ENCODE results near the gene SPINT2.

DNA sequence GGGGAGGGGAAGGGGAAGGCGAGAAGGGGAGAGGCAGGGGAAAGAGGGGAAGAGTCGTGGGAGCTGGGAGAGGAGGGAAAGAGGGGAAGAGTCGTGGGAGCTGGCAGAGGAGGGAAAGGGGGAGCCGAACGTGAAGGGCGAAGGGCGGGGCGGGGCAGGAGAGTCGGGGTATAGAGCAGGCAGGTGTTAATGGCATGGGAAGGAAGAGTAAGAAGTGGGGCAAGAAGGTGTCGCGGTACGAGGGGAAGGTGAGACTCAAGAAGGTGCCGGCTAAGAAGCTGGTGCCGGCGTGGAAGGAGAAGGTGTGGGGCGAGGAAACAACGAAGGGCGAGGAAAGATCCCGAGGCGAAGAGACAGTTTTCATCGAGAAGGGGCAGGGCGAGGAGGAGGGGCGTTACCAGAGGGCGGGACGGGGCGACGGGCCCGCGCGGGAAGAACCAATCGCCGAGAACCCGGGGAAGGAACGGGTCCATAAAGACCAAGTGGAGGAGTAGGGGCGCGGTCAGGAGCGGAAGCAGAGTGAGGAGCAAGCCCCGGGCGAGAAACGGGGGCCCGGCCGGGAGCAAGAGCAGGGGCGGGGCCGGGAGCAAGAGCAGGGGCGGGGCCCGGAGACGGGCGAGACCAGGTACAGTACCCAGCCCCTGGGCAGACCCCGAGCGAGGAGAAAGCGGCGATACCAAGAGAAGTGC lies 71.7 kb downstream of the SPINT2 start:
- TF ChIP-seq, protein P1, sequence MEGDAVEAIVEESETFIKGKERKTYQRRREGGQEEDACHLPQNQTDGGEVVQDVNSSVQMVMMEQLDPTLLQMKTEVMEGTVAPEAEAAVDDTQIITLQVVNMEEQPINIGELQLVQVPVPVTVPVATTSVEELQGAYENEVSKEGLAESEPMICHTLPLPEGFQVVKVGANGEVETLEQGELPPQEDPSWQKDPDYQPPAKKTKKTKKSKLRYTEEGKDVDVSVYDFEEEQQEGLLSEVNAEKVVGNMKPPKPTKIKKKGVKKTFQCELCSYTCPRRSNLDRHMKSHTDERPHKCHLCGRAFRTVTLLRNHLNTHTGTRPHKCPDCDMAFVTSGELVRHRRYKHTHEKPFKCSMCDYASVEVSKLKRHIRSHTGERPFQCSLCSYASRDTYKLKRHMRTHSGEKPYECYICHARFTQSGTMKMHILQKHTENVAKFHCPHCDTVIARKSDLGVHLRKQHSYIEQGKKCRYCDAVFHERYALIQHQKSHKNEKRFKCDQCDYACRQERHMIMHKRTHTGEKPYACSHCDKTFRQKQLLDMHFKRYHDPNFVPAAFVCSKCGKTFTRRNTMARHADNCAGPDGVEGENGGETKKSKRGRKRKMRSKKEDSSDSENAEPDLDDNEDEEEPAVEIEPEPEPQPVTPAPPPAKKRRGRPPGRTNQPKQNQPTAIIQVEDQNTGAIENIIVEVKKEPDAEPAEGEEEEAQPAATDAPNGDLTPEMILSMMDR (IDR thresholded peaks at IDR 0.05; ENCODE audit: low read depth, low read length, missing input control) = no peak
- TF ChIP-seq YY1 (IDR thresholded peaks at IDR 0.05) (peak; percentile 62), RAD21 (IDR thresholded peaks at IDR 0.05) (peak in 1 of 2 donors; percentile 30), SP1 (IDR thresholded peaks at IDR 0.05) (peak; percentile 42), GABPA (IDR thresholded peaks at IDR 0.05 in 1 of 2, conservative IDR thresholded peaks at IDR 0.05 in 1 of 2) (peak in 1 of 2 donors; percentile 74), FOXA2 (IDR thresholded peaks at IDR 0.05) (no peak), RXRA (IDR thresholded peaks at IDR 0.05) (peak; percentile 30 to 36)
- TF ChIP-seq, protein P2, sequence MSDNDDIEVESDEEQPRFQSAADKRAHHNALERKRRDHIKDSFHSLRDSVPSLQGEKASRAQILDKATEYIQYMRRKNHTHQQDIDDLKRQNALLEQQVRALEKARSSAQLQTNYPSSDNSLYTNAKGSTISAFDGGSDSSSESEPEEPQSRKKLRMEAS (IDR thresholded peaks at IDR 0.05) = no peak
- TF ChIP-seq, protein P3, sequence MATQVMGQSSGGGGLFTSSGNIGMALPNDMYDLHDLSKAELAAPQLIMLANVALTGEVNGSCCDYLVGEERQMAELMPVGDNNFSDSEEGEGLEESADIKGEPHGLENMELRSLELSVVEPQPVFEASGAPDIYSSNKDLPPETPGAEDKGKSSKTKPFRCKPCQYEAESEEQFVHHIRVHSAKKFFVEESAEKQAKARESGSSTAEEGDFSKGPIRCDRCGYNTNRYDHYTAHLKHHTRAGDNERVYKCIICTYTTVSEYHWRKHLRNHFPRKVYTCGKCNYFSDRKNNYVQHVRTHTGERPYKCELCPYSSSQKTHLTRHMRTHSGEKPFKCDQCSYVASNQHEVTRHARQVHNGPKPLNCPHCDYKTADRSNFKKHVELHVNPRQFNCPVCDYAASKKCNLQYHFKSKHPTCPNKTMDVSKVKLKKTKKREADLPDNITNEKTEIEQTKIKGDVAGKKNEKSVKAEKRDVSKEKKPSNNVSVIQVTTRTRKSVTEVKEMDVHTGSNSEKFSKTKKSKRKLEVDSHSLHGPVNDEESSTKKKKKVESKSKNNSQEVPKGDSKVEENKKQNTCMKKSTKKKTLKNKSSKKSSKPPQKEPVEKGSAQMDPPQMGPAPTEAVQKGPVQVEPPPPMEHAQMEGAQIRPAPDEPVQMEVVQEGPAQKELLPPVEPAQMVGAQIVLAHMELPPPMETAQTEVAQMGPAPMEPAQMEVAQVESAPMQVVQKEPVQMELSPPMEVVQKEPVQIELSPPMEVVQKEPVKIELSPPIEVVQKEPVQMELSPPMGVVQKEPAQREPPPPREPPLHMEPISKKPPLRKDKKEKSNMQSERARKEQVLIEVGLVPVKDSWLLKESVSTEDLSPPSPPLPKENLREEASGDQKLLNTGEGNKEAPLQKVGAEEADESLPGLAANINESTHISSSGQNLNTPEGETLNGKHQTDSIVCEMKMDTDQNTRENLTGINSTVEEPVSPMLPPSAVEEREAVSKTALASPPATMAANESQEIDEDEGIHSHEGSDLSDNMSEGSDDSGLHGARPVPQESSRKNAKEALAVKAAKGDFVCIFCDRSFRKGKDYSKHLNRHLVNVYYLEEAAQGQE (IDR thresholded peaks at IDR 0.05) = peak; percentile 42
- TF ChIP-seq, protein P4, sequence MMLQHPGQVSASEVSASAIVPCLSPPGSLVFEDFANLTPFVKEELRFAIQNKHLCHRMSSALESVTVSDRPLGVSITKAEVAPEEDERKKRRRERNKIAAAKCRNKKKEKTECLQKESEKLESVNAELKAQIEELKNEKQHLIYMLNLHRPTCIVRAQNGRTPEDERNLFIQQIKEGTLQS (IDR thresholded peaks at IDR 0.05) = no peak
